SJSA1 (cell line): ENCODE measurements around the gene AFF3. TPM values are rescaled to one million over a fixed set of nuclear protein-coding genes. Genes with fewer than 3 reads are reported as not detected.
"Not testable (repeated sequence)": the region's sequence is repeated elsewhere in the genome, so short reads cannot be mapped to it uniquely, and the experiment has no call there.

Source experiments
- DNase-seq, 2 experiments: peaks; one replicate each; pipeline ENCODE4 v3.0.0-alpha.2; 2015 to 2020; ENCODE audit warnings: low spot score in 2 of 2, low read depth in 1 of 2
- H3K27ac ChIP-seq: fragments of 250-450 bp; sonication (Bioruptor Pico); 2 replicates; pipeline ENCODE4 v1.5.1; 2020; ENCODE audit warnings: mild to moderate bottlenecking, moderate library complexity
- H3K27me3 ChIP-seq: fragments of 250-450 bp; sonication (Bioruptor Pico); replicated peaks from 2 replicates; pipeline ENCODE4 v1.5.1; 2020; ENCODE audit warnings: mild to moderate bottlenecking, moderate library complexity
- H3K36me3 ChIP-seq: fragments of 250-450 bp; sonication (Bioruptor Pico); 2 replicates; pipeline ENCODE4 v1.5.1; 2020; ENCODE audit warnings: mild to moderate bottlenecking
- H3K4me1 ChIP-seq: fragments of 250-450 bp; sonication (Bioruptor Pico); replicated peaks from 2 replicates; pipeline ENCODE4 v1.6.1; 2021; ENCODE audit warnings: mild to moderate bottlenecking
- H3K4me3 ChIP-seq: fragments of 250-450 bp; sonication (Bioruptor Pico); 2 replicates; pipeline ENCODE4 v1.5.1; 2020; ENCODE audit warnings: mild to moderate bottlenecking
- H3K9me3 ChIP-seq: fragments of 250-450 bp; sonication (Bioruptor Pico); replicated peaks from 2 replicates; pipeline ENCODE4 v1.5.1; 2020; ENCODE audit warnings: mild to moderate bottlenecking
- total RNA-seq: library from RNA; depleted of rRNA; stranded (reverse); fragments of >200 nt; shearing (Covaris generic); gene quantifications from 2 replicates; pipeline ENCODE4 v1.2.3, GENCODE V29; 2014

AFF3 gene
- total RNA-seq, 1 experiment from 2014 or later = 0.18 TPM

GRCh38 chr2:100166701-100167100 is 24.3 kb upstream of the AFF3 start:
- no peaks in the 10 kb centered on the region for H3K4me1 ChIP-seq
- H3K27ac ChIP-seq = no peak overlapping the region
- no peak overlapping the region for H3K4me3 ChIP-seq
- DNase-seq = no peak
- H3K9me3 ChIP-seq = no peaks in the 10 kb centered on the region
- no peaks in the 10 kb centered on the region for H3K27me3 ChIP-seq
- no peaks in the 10 kb centered on the region for H3K36me3 ChIP-seq

GRCh38 chr2:100163605-100164004 is 21.2 kb upstream of the AFF3 start:
- DNase-seq = no peak
- Histone ChIP-seq H3K4me1 (no peaks in the 10 kb centered on the region), H3K27ac (no peak overlapping the region), H3K4me3 (no peak overlapping the region), H3K27me3 (no peaks in the 10 kb centered on the region), H3K36me3 (no peaks in the 10 kb centered on the region), H3K9me3 (0 out of 2 replicates have a peak, but pooled peaks cover 2% of the 10 kb centered on the region)

- Histone ChIP-seq H3K36me3 (no peaks in the 10 kb centered on the region), H3K9me3 (0 out of 2 replicates have a peak, but pooled peaks cover 2% of the 10 kb centered on the region), H3K27me3 (no peaks in the 10 kb centered on the region), H3K27ac (no peak overlapping the region), H3K4me3 (no peak overlapping the region), H3K4me1 (no peaks in the 10 kb centered on the region)
- no peak for DNase-seq
Measured at GRCh38 chr2:100161945-100162620, 19.7 kb upstream of the AFF3 start.

- no peaks in the 10 kb centered on the region for H3K4me1 ChIP-seq
- no peak overlapping the region for H3K27ac ChIP-seq
- no peaks in the 10 kb centered on the region for H3K36me3 ChIP-seq
- no peak overlapping the region for H3K4me3 ChIP-seq
- H3K27me3 ChIP-seq = no peaks in the 10 kb centered on the region
- DNase-seq = no peak
- H3K9me3 ChIP-seq = 0 out of 2 replicates have a peak, but pooled peaks cover 2% of the 10 kb centered on the region
Measured at GRCh38 chr2:100160396-100160795, 18.0 kb upstream of the AFF3 start.

- not testable (repeated sequence) for H3K27me3 ChIP-seq, H3K36me3 ChIP-seq, H3K4me1 ChIP-seq, H3K4me3 ChIP-seq, DNase-seq, H3K27ac ChIP-seq, H3K9me3 ChIP-seq
Measured at GRCh38 chr2:100151832-100152231, 9.4 kb upstream of the AFF3 start.

- no peaks in the 10 kb centered on the region for H3K4me1 ChIP-seq
- no peak for DNase-seq
- H3K27me3 ChIP-seq = no peaks in the 10 kb centered on the region
- no peaks in the 10 kb centered on the region for H3K9me3 ChIP-seq
- no peaks in the 10 kb centered on the region for H3K36me3 ChIP-seq
- H3K27ac ChIP-seq = no peak overlapping the region
- H3K4me3 ChIP-seq = no peak overlapping the region
Measured at GRCh38 chr2:100151310-100151709, 8.9 kb upstream of the AFF3 start.

- no peak overlapping the region for H3K27ac ChIP-seq
- no peaks in the 10 kb centered on the region for H3K4me1 ChIP-seq
- no peaks in the 10 kb centered on the region for H3K36me3 ChIP-seq
- H3K27me3 ChIP-seq = no peaks in the 10 kb centered on the region
- H3K9me3 ChIP-seq = no peaks in the 10 kb centered on the region
- DNase-seq = no peak
- no peak overlapping the region for H3K4me3 ChIP-seq
Measured at GRCh38 chr2:100148883-100149282, 6.5 kb upstream of the AFF3 start.

GRCh38 chr2:100146657-100146960 is 4.2 kb upstream of the AFF3 start:
- DNase-seq = no peak
- no peak overlapping the region for H3K4me3 ChIP-seq
- H3K27ac ChIP-seq = no peak overlapping the region
- no peaks in the 10 kb centered on the region for H3K9me3 ChIP-seq
- no peaks in the 10 kb centered on the region for H3K27me3 ChIP-seq
- no peaks in the 10 kb centered on the region for H3K36me3 ChIP-seq
- H3K4me1 ChIP-seq = no peaks in the 10 kb centered on the region

GRCh38 chr2:100145893-100146656 is 3.7 kb upstream of the AFF3 start:
- no peaks in the 10 kb centered on the region for H3K4me1 ChIP-seq
- no peaks in the 10 kb centered on the region for H3K27me3 ChIP-seq
- no peak for DNase-seq
- H3K9me3 ChIP-seq = no peaks in the 10 kb centered on the region
- H3K36me3 ChIP-seq = no peaks in the 10 kb centered on the region
- H3K4me3 ChIP-seq = no peak overlapping the region
- H3K27ac ChIP-seq = no peak overlapping the region

- Histone ChIP-seq H3K4me3 (no peak overlapping the region), H3K4me1 (no peaks in the 10 kb centered on the region), H3K36me3 (no peaks in the 10 kb centered on the region), H3K9me3 (no peaks in the 10 kb centered on the region), H3K27me3 (no peaks in the 10 kb centered on the region), H3K27ac (no peak overlapping the region)
- DNase-seq = no peak
Measured at GRCh38 chr2:100143286-100143685, 896 bp upstream of the AFF3 start.

GRCh38 chr2:100141906-100142305 is 484 bp downstream of the AFF3 start:
- Histone ChIP-seq H3K9me3 (no peaks in the 10 kb centered on the region), H3K27me3 (no peaks in the 10 kb centered on the region), H3K4me1 (no peaks in the 10 kb centered on the region), H3K27ac (no peak overlapping the region), H3K36me3 (no peaks in the 10 kb centered on the region), H3K4me3 (no peak overlapping the region)
- no peak for DNase-seq

GRCh38 chr2:100140582-100140981 is 1.8 kb downstream of the AFF3 start:
- Histone ChIP-seq H3K9me3 (no peaks in the 10 kb centered on the region), H3K27ac (no peak overlapping the region)

GRCh38 chr2:100137866-100138570 is 4.4 kb downstream of the AFF3 start:
- Histone ChIP-seq H3K36me3 (no peaks in the 10 kb centered on the region), H3K4me1 (no peaks in the 10 kb centered on the region), H3K27me3 (no peaks in the 10 kb centered on the region), H3K9me3 (no peaks in the 10 kb centered on the region), H3K27ac (no peak overlapping the region), H3K4me3 (no peak overlapping the region)
- DNase-seq = no peak

More at GRCh38 chr2:100140582-100140981, 1.8 kb downstream of the AFF3 start:
- no peaks in the 10 kb centered on the region for H3K27me3 ChIP-seq
- DNase-seq = no peak
- H3K4me1 ChIP-seq = no peaks in the 10 kb centered on the region
- no peak overlapping the region for H3K4me3 ChIP-seq
- H3K36me3 ChIP-seq = no peaks in the 10 kb centered on the region

- no peak overlapping the region for H3K4me3 ChIP-seq
Measured at GRCh38 chr2:100137318-100137717, 5.1 kb downstream of the AFF3 start.

More at GRCh38 chr2:100137318-100137717, 5.1 kb downstream of the AFF3 start:
- Histone ChIP-seq H3K27ac (no peak overlapping the region), H3K4me1 (no peaks in the 10 kb centered on the region), H3K36me3 (no peaks in the 10 kb centered on the region), H3K27me3 (no peaks in the 10 kb centered on the region), H3K9me3 (no peaks in the 10 kb centered on the region)
- no peak for DNase-seq
